SK-N-SH (cell line): Measurements from ENCODE around the gene STIP1. TPM values are rescaled to one million over a fixed set of nuclear protein-coding genes. Genes with fewer than 3 reads are reported as not detected.
A peak's percentile ranks its signal among the peaks of the same experiment; 100 is the strongest.

ENCODE experiments used
- CTCF ChIA-PET: fragments of 300-600, 350-600 bp; formaldehyde crosslinking; extraction: SDS; loops from one replicate; lab custom pipeline; 2021; lab: Yijun Ruan, JAX
- POLR2A ChIA-PET: fragments of 350-600 bp; sonication (Branson Sonifier 250); formaldehyde crosslinking; extraction: SDS; loops from one replicate; lab custom pipeline; 2020; ENCODE audit warnings: antibody characterized with exemption, inconsistent platforms; lab: Yijun Ruan, JAX
- DNase-seq: peaks from one replicate; pipeline ENCODE4 v3.0.0; 2012
- H2AFZ ChIP-seq: fragments of 200-600 bp; sonication (generic); 2 replicates; pipeline ENCODE4 v1.8.1; 2016; ENCODE audit warnings: antibody characterized with exemption, mild to moderate bottlenecking, low read depth
- H3F3A ChIP-seq: fragments of 200-600 bp; sonication (generic); replicated peaks from 2 replicates; pipeline ENCODE3; 2016; ENCODE audit warnings: antibody characterized with exemption, mild to moderate bottlenecking; ENCODE audit not compliant: insufficient read depth
- H3K27ac ChIP-seq, 2 experiments: fragments of 200-500 bp in 1 of 2; fragments of 200-600 bp in 1 of 2; sonication (Bioruptor generic) in 1 of 2; sonication (generic), shearing (Covaris generic) in 1 of 2; 2 replicates each; pipeline versions ENCODE4 v1.5.1 to v1.6.1; 2014 to 2016; ENCODE audit warnings: low read depth in 2 of 2, inconsistent platforms in 1 of 2, low read length in 1 of 2, mild to moderate bottlenecking in 1 of 2, mixed read lengths in 1 of 2
- H3K27me3 ChIP-seq: fragments of 200-600 bp; sonication (generic), shearing (Covaris generic); 2 replicates; pipeline ENCODE4 v1.6.1; 2016; ENCODE audit warnings: mixed run types; ENCODE audit not compliant: insufficient read depth
- H3K36me3 ChIP-seq, 2 experiments: fragments of 200-500 bp in 1 of 2; fragments of 200-600 bp in 1 of 2; sonication (Bioruptor generic) in 1 of 2; sonication (generic) in 1 of 2; replicated peaks in 1 of 2; 2 replicates each; pipeline versions ENCODE3 to v1.5.1; 2014 to 2016; ENCODE audit warnings: low read length in 1 of 2, mild to moderate bottlenecking in 1 of 2; ENCODE audit not compliant: insufficient read depth in 2 of 2, control insufficient read depth in 1 of 2
- H3K4me1 ChIP-seq, 2 experiments: fragments of 200-500 bp in 1 of 2; fragments of 200-600 bp in 1 of 2; sonication (Bioruptor generic) in 1 of 2; sonication (generic), shearing (Covaris generic) in 1 of 2; 2 replicates each; pipeline versions ENCODE4 v1.5.1 to v1.6.1; 2014 to 2016; ENCODE audit warnings: low read depth in 1 of 2, low read length in 1 of 2, mixed run types in 1 of 2; ENCODE audit not compliant: insufficient read depth in 2 of 2, control insufficient read depth in 1 of 2
- H3K4me2 ChIP-seq: fragments of 200-600 bp; sonication (generic), shearing (Covaris generic); 2 replicates; pipeline ENCODE4 v1.6.1; 2017; ENCODE audit warnings: mixed run types
- H3K4me3 ChIP-seq, 2 experiments: fragments of 200-500 bp in 1 of 2; fragments of 200-600 bp in 1 of 2; sonication (Bioruptor generic) in 1 of 2; sonication (generic), shearing (Covaris generic) in 1 of 2; 2 replicates each; pipeline versions ENCODE4 v1.5.1 to v1.8.1; 2014 to 2016; ENCODE audit warnings: low read depth in 2 of 2, inconsistent platforms in 1 of 2, low read length in 1 of 2, mild to moderate bottlenecking in 1 of 2, mixed read lengths in 1 of 2, moderate library complexity in 1 of 2
- H3K79me2 ChIP-seq: fragments of 200-600 bp; sonication (generic); 2 replicates; pipeline ENCODE4 v1.8.1; 2017; ENCODE audit warnings: mild to moderate bottlenecking; ENCODE audit not compliant: insufficient read depth
- H3K9ac ChIP-seq: fragments of 200-600 bp; sonication (generic); 2 replicates; pipeline ENCODE4 v1.6.1; 2017; ENCODE audit warnings: mixed run types
- H3K9me2 ChIP-seq: fragments of 200-600 bp; sonication (generic); 2 replicates; pipeline ENCODE4 v1.6.1; 2017; ENCODE audit warnings: mixed run types
- H3K9me3 ChIP-seq: fragments of 200-600 bp; sonication (generic); 2 replicates; pipeline ENCODE4 v1.6.1; 2017; ENCODE audit warnings: mixed run types, mild to moderate bottlenecking, moderate library complexity
- H4K20me1 ChIP-seq: fragments of 200-600 bp; sonication (generic); 2 replicates; pipeline ENCODE4 v1.6.1; 2017; ENCODE audit warnings: mild to moderate bottlenecking, mixed run types; ENCODE audit not compliant: insufficient read depth
- CHD2 ChIP-seq: fragments of 150-350 bp; IDR thresholded peaks from 2 replicates; pipeline ENCODE4 v1.6.1; 2018; ENCODE audit warnings: low read length; ENCODE audit not compliant: partially characterized antibody
- FOSL2 ChIP-seq: IDR thresholded peaks from 2 replicates; pipeline ENCODE4 v1.4.0; 2012; ENCODE audit warnings: low read depth, mild to moderate bottlenecking, moderate library complexity, borderline replicate concordance
- FOXM1 ChIP-seq: IDR thresholded peaks from 2 replicates; pipeline ENCODE4 v1.4.0; 2012; ENCODE audit warnings: low read depth, mild to moderate bottlenecking
- GABPA ChIP-seq: IDR thresholded peaks from 2 replicates; pipeline ENCODE4 v1.4.0; 2012; ENCODE audit warnings: low read depth, mild to moderate bottlenecking
- GATA2 ChIP-seq: sonication (generic); formaldehyde crosslinking; IDR thresholded peaks from 2 replicates; pipeline ENCODE4 v1.5.0; 2020; ENCODE audit warnings: mild to moderate bottlenecking, missing genetic modification reagents
- IRF3 ChIP-seq: fragments of 150-350 bp; IDR thresholded peaks from 2 replicates; pipeline ENCODE4 v1.6.1; 2016; ENCODE audit warnings: mild to moderate bottlenecking, low read depth, low read length
- JUND ChIP-seq: IDR thresholded peaks from 2 replicates; pipeline ENCODE4 v1.4.0; 2012
- MXI1 ChIP-seq: IDR thresholded peaks from 2 replicates; pipeline ENCODE4 v1.6.1; 2012; ENCODE audit warnings: mild to moderate bottlenecking, low read depth, low read length, improper control_type of control experiment
- NRF1 ChIP-seq: IDR thresholded peaks from 2 replicates; pipeline ENCODE4 v1.6.1; 2012; ENCODE audit warnings: low read depth, mild to moderate bottlenecking, low read length
- PBX3 ChIP-seq: IDR thresholded peaks from 2 replicates; pipeline ENCODE4; 2012
- TAF1 ChIP-seq: IDR thresholded peaks from 2 replicates; pipeline ENCODE4 v1.6.1; 2012; ENCODE audit warnings: low read depth, mild to moderate bottlenecking, low read length, moderate library complexity, borderline replicate concordance
- TCF12 ChIP-seq: IDR thresholded peaks from 2 replicates; pipeline ENCODE4 v1.4.0; 2012
- USF2 ChIP-seq: fragments of 150-350 bp; IDR thresholded peaks from 2 replicates; pipeline ENCODE4 v1.6.1; 2017; ENCODE audit warnings: antibody characterized with exemption, low read length, low read depth, borderline replicate concordance
- WGBS: methylation state at CpG from one replicate; pipeline ENCODE4 v1.1.6; 2017; ENCODE audit warnings: low lambda C conversion rate; 5-methylcytosine and 5-hydroxymethylcytosine counted together
- polyA plus RNA-seq, 3 experiments: library from polyadenylated mRNA; depleted of rRNA; stranded (reverse); fragments of >200 nt; gene quantifications; 2 replicates each; pipeline ENCODE4 v1.2.3, GENCODE V29; 2012

Gene STIP1
- polyA plus RNA-seq, 1 of the 3 experiments (the other 2 are of a cell fraction), result 163 TPM

- Histone ChIP-seq H3K4me3 (no peak overlapping the region), H3K36me3 (peaks cover 0 to 4% of the 10 kb centered on the region in 2 experiments), H2AFZ (no peak overlapping the region), H3K79me2 (peaks cover 50% of the 10 kb centered on the region), H3K9ac (no peak overlapping the region), H3F3A (peaks cover 20% of the 10 kb centered on the region), H4K20me1 (no peaks in the 10 kb centered on the region), H3K27ac (peak overlapping the region in 1 of 2 experiments; percentile 60; a peak in 2 of 4 replicates), H3K9me3 (no peaks in the 10 kb centered on the region), H3K27me3 (no peaks in the 10 kb centered on the region), H3K9me2 (no peaks in the 10 kb centered on the region), H3K4me1 (peaks cover 15 to 58% of the 10 kb centered on the region in 2 experiments; a peak in 2 of 4 replicates), H3K4me2 (peak overlapping the region; percentile 90; the same call in 1 of the 2 replicates)
- no peak for TF ChIP-seq TCF12
- TF ChIP-seq FOSL2, result no peak
- no peak for TF ChIP-seq CHD2
- ChIA-PET CTCF (no interaction called here), POLR2A (interaction anchor here (0.8 kb wide), 1 partner anchor 9 kb away, joined by 3 read pairs; no protein-coding TSS in a partner anchor)
- no peak for DNase-seq
- WGBS, result 90% methylated on average over 3 of the region's 12 CpGs
Observed at GRCh38 chr11:64229090-64229743, 43.2 kb downstream of the STIP1 start.

GRCh38 chr11:64229744-64230170, 43.8 kb downstream of the STIP1 start:
- H3K9me3 ChIP-seq, result no peaks in the 10 kb centered on the region
- H3K27ac ChIP-seq, result peak overlapping the region; percentile 54 to 60; a peak in 3 of 4 replicates
- peak overlapping the region; percentile 73 to 75 for H3K4me3 ChIP-seq
- H3K36me3 ChIP-seq, result peaks cover 0 to 4% of the 10 kb centered on the region in 2 experiments
- no peaks in the 10 kb centered on the region for H4K20me1 ChIP-seq
- TF ChIP-seq TAF1 (no peak), GATA2 (CRISPR knock-in tag) (no peak), JUND (0 out of 2 replicates have a peak, but pooled peaks have one; percentile 3)
- no peaks in the 10 kb centered on the region for H3K27me3 ChIP-seq
- ChIA-PET POLR2A (interaction anchor here (0.8 to 1.2 kb wide), 2 partner anchors 10 to 11 kb away, joined by 3 read pairs; partner anchors contain the start of gene FKBP2), CTCF (interaction anchor here (1.5 kb wide), 1 partner anchor 16 kb away, joined by 5 read pairs; no protein-coding TSS in a partner anchor)
- H3K4me1 ChIP-seq, result peaks cover 15 to 54% of the 10 kb centered on the region in 2 experiments; a peak in 2 of 4 replicates
- peaks cover 20% of the 10 kb centered on the region for H3F3A ChIP-seq
- no peak for DNase-seq
- H2AFZ ChIP-seq, result no peak overlapping the region
- no peak overlapping the region for H3K9ac ChIP-seq
- H3K9me2 ChIP-seq, result no peaks in the 10 kb centered on the region
- WGBS, result 74% methylated on average over 13 of the region's 13 CpGs
- peak overlapping the region; percentile 90 for H3K4me2 ChIP-seq
- peaks cover 50% of the 10 kb centered on the region for H3K79me2 ChIP-seq

DNA sequence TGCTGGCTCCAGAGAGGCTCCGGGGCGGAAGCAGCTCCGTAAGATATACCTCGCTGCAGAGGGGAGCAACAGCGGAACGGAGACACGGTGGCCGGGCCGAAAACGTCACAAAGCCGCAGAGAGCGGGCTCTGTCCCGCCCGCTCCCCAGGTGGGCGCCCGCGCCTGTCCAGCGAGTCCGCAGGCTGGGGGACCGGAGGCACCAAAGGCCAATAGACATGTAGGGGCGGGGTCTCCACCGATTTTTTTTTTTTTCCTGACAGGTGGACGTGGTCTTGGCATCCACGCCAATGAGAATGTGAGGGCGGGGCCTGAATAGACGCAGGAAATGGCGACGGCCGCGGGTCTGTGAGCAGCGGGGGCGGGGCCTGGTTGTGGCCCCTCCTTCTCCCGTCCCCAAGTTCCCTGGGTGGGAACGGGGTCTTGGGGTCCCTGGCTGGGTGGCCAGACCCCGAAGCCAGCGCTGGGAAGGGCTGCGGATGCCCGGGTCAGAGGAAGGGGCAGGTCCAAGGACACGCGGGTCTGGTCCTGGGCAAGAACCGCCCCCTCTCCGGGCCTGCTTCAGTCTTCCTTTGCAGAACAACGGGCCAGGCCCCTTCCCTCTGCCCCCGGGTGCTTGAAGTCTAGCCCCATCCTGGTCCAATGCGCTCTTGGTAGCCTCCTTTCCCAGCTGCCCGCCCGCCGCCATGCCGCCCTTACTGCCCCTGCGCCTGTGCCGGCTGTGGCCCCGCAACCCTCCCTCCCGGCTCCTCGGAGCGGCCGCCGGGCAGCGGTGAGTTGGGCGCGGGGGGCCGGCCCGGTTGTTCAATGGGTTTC, 44.4 kb downstream of the STIP1 start, which contains the start of gene DNAJC4:
DNAJC4 (plus strand) TSS at position 378 of the 814 bp plus-strand sequence; CDS start at position 685, 307 bp downstream.
- POLR2A ChIA-PET, result interaction anchor here (0.8 to 1.2 kb wide), 3 partner anchors 10 to 16 kb away, joined by 3 read pairs; partner anchors contain the start of genes FKBP2 and PPP1R14B
- Histone ChIP-seq H3K27me3 (no peaks in the 10 kb centered on the region), H3K9ac (peak within 1 kb of the TSS; percentile 77), H3K4me2 (peak within 1 kb of the TSS; percentile 90), H3K4me1 (peaks cover 17 to 52% of the 10 kb centered on the region in 2 experiments; a peak in 2 of 4 replicates), H3K9me3 (no peaks in the 10 kb centered on the region), H4K20me1 (no peaks in the 10 kb centered on the region), H3K27ac (peak within 1 kb of the TSS; percentile 54 to 92; a peak in 3 of 4 replicates), H3K9me2 (no peaks in the 10 kb centered on the region), H3K36me3 (peaks cover 0 to 4% of the 10 kb centered on the region in 2 experiments), H3K79me2 (peaks cover 50% of the 10 kb centered on the region), H3F3A (peaks cover 20% of the 10 kb centered on the region), H2AFZ (peak within 1 kb of the TSS; percentile 82; the same call in 1 of the 2 replicates), H3K4me3 (peak within 1 kb of the TSS; percentile 73 to 75)
- peak; percentile 93 for DNase-seq
- 2% methylated on average over 28 of the region's 62 CpGs for WGBS
- CTCF ChIA-PET, result interaction anchor here (1.5 to 2.3 kb wide), 2 partner anchors 15 to 74 kb away, joined by 5 read pairs; partner anchors contain the start of gene ESRRA
- TF ChIP-seq TAF1 (0 out of 2 replicates have a peak, but pooled peaks have one; percentile 28), PBX3 (peak; percentile 60), USF2 (no peak), MXI1 (peak; percentile 75), IRF3 (peak; percentile 23; the same call in 1 of the 2 replicates), GABPA (no peak), FOXM1 (0 out of 2 replicates have a peak, but pooled peaks have one; percentile 23), NRF1 (no peak)
